Neural progenitor cell (in vitro differentiated cells): ENCODE results near the gene CST9. TPM values are rescaled to one million over a fixed set of nuclear protein-coding genes. Genes with fewer than 3 reads are reported as not detected.

Source experiments
- DNase-seq: peaks from one replicate; pipeline ENCODE4 v3.0.0-alpha.2; 2016; ENCODE audit warnings: low spot score
- H2AFZ ChIP-seq: fragments of 200-600 bp; sonication (generic); replicated peaks from 2 replicates; pipeline ENCODE4 v1.6.1; 2016; ENCODE audit warnings: antibody characterized with exemption
- H3F3A ChIP-seq: fragments of 200-600 bp; sonication (generic); 2 replicates; pipeline ENCODE4 v1.6.1; 2016; ENCODE audit warnings: antibody characterized with exemption, low read depth
- H3K27ac ChIP-seq: fragments of 200-600 bp; sonication (generic); 2 replicates; pipeline ENCODE4 v1.5.1; 2016; ENCODE audit warnings: mild to moderate bottlenecking
- H3K27me3 ChIP-seq: fragments of 200-600 bp; sonication (generic); 2 replicates; pipeline ENCODE4 v1.6.1; 2016; ENCODE audit warnings: mild to moderate bottlenecking, moderate library complexity
- H3K36me3 ChIP-seq: fragments of 200-600 bp; sonication (generic); 2 replicates; pipeline ENCODE4 v1.5.1; 2016
- H3K4me1 ChIP-seq: fragments of 200-600 bp; sonication (generic); 2 replicates; pipeline ENCODE4 v1.6.1; 2016; ENCODE audit warnings: mixed run types
- H3K4me2 ChIP-seq: fragments of 200-600 bp; sonication (generic); 2 replicates; pipeline ENCODE4 v1.6.1; 2016
- H3K4me3 ChIP-seq: fragments of 200-600 bp; sonication (generic); 2 replicates; pipeline ENCODE4 v1.5.1; 2016
- H3K79me2 ChIP-seq: fragments of 200-600 bp; sonication (generic); 2 replicates; pipeline ENCODE4 v1.6.1; 2016; ENCODE audit warnings: low read depth
- H3K9ac ChIP-seq: fragments of 200-600 bp; sonication (generic); 2 replicates; pipeline ENCODE4 v1.6.1; 2016
- H3K9me3 ChIP-seq: fragments of 200-600 bp; sonication (generic); 2 replicates; pipeline ENCODE4 v1.5.1; 2016; ENCODE audit warnings: low read depth
- H4K20me1 ChIP-seq: fragments of 200-600 bp; sonication (generic); 2 replicates; pipeline ENCODE4 v1.6.1; 2016; ENCODE audit warnings: low read depth
- H3K27ac Mint-ChIP-seq: 3 replicates; pipeline ENCODE4 v1.8.0; 2021; ENCODE audit warnings: mixed read lengths
- H3K27me3 Mint-ChIP-seq: 2 replicates; pipeline ENCODE4 v1.8.0; 2022; ENCODE audit warnings: low read depth, mild to moderate bottlenecking, inconsistent platforms, moderate library complexity, mixed read lengths; ENCODE audit not compliant: insufficient read depth
- H3K36me3 Mint-ChIP-seq: 3 replicates; pipeline ENCODE4 v1.8.0; 2021; ENCODE audit warnings: mixed read lengths
- H3K4me1 Mint-ChIP-seq: 3 replicates; pipeline ENCODE4 v1.8.0; 2021; ENCODE audit warnings: mixed read lengths
- H3K4me3 Mint-ChIP-seq: 3 replicates; pipeline ENCODE4 v1.8.0; 2021; ENCODE audit warnings: mild to moderate bottlenecking, moderate library complexity, mixed read lengths
- H3K9me3 Mint-ChIP-seq: 3 replicates; pipeline ENCODE4 v1.8.0; 2020; ENCODE audit warnings: mixed read lengths
- EZH2 ChIP-seq: fragments of 200-600 bp; sonication (generic); IDR thresholded peaks from 2 replicates; pipeline ENCODE4 v1.6.1; 2017; ENCODE audit warnings: antibody characterized with exemption, mild to moderate bottlenecking, moderate library complexity
- EZH2phosphoT487 ChIP-seq: fragments of 200-600 bp; sonication (generic); IDR thresholded peaks from 2 replicates; pipeline ENCODE4 v1.6.1; 2017; ENCODE audit warnings: antibody characterized with exemption
- total RNA-seq: library from RNA; depleted of rRNA; stranded (reverse); fragments of >200 nt; gene quantifications from 2 replicates; pipeline ENCODE4 v1.2.3, GENCODE V29; 2015; ENCODE audit warnings: low replicate concordance
- TF ChIP-seq, protein P1 (sequence below): fragments of 200-600 bp; sonication (generic); IDR thresholded peaks from 2 replicates; pipeline ENCODE4 v1.5.1; 2017; ENCODE audit warnings: antibody characterized with exemption, mild to moderate bottlenecking

CST9 gene
- total RNA-seq, 1 donor from 2014 or later = not detected

DNA sequence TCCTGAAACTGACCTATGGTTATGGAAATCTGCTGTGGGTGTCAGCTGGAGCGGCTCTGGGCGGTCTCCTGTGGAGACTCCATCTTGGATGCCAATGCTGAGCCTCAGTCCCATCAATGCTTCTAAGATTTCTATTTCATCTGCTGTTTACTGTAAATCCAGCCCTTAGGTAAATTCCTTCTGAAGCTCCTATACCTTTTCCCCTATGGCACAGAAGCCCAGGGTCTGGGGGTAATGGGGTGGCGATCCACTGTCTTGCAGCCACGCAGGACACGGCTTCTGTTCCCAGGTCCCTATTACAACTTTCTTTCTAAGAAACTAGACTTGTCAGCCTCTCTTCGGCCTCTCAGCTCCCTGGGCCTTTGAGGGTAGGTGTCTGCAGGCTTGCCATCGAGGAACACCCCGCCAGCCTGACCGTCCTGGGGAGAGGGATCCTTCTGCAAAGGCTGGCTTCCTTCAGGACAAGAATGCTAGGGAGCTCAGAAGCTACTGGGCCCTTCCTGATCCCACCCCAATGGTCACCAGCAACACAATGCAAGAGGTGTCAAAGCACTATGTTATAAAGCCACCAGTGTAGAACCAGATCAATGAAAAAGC lies 25.6 kb upstream of the CST9 start:
- H3K27me3 Mint-ChIP-seq = no peaks in the 10 kb centered on the region
- peaks cover 11% of the 10 kb centered on the region for H3K4me1 Mint-ChIP-seq
- H3K27ac ChIP-seq = no peak overlapping the region
- no peak overlapping the region for H2AFZ ChIP-seq
- no peaks in the 10 kb centered on the region for H3K36me3 ChIP-seq
- H3K9me3 ChIP-seq = no peaks in the 10 kb centered on the region
- H3K79me2 ChIP-seq = no peaks in the 10 kb centered on the region
- TF ChIP-seq, protein P1, sequence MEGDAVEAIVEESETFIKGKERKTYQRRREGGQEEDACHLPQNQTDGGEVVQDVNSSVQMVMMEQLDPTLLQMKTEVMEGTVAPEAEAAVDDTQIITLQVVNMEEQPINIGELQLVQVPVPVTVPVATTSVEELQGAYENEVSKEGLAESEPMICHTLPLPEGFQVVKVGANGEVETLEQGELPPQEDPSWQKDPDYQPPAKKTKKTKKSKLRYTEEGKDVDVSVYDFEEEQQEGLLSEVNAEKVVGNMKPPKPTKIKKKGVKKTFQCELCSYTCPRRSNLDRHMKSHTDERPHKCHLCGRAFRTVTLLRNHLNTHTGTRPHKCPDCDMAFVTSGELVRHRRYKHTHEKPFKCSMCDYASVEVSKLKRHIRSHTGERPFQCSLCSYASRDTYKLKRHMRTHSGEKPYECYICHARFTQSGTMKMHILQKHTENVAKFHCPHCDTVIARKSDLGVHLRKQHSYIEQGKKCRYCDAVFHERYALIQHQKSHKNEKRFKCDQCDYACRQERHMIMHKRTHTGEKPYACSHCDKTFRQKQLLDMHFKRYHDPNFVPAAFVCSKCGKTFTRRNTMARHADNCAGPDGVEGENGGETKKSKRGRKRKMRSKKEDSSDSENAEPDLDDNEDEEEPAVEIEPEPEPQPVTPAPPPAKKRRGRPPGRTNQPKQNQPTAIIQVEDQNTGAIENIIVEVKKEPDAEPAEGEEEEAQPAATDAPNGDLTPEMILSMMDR = no peak
- TF ChIP-seq EZH2phosphoT487 = no peak
- no peak for TF ChIP-seq EZH2
- H3K4me2 ChIP-seq = no peak overlapping the region
- DNase-seq = no peak
- H3K27ac Mint-ChIP-seq = no peak overlapping the region
- H4K20me1 ChIP-seq = peaks cover 3% of the 10 kb centered on the region
- peaks cover 5% of the 10 kb centered on the region for H3K27me3 ChIP-seq
- no peaks in the 10 kb centered on the region for H3F3A ChIP-seq
- H3K4me3 Mint-ChIP-seq = no peak overlapping the region
- H3K36me3 Mint-ChIP-seq = peaks cover 12% of the 10 kb centered on the region
- no peak overlapping the region for H3K4me3 ChIP-seq
- no peaks in the 10 kb centered on the region for H3K4me1 ChIP-seq
- H3K9me3 Mint-ChIP-seq = peaks cover 7% of the 10 kb centered on the region
- H3K9ac ChIP-seq = no peak overlapping the region

DNA sequence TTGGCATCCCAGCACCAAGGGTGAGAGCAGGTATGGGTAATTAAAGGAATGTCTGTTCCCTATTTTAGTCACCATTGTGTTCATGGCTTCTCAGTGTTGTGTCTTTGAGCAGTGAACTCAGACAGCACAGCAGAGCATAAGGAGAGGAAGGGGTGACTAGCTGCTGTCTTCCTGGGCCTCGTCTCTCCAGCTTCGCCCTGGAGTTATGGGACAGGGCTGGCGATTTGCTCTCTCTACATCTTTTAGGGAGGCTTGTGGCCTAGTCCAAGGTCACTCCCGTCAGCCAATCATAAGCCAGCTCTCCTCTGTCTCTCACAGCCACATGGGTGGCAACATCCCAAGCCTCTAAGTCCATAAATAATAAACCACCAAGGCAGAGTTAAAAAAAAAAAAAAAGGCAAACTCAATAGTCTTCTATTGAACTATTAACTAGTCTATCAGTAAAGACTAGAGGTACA lies 24.7 kb upstream of the CST9 start:
- H3K4me2 ChIP-seq = no peak overlapping the region
- H3K9me3 ChIP-seq = no peaks in the 10 kb centered on the region
- no peaks in the 10 kb centered on the region for H3K4me1 ChIP-seq
- TF ChIP-seq EZH2 (no peak), EZH2phosphoT487 (no peak)
- TF ChIP-seq, protein P1 = no peak
- peaks cover 7% of the 10 kb centered on the region for H3K4me1 Mint-ChIP-seq
- H3K27ac ChIP-seq = no peak overlapping the region
- peaks cover 12% of the 10 kb centered on the region for H3K36me3 Mint-ChIP-seq
- H3K4me3 ChIP-seq = no peak overlapping the region
- no peak for DNase-seq
- H3K27ac Mint-ChIP-seq = no peak overlapping the region
- no peaks in the 10 kb centered on the region for H3K27me3 ChIP-seq
- no peak overlapping the region for H2AFZ ChIP-seq
- H3K79me2 ChIP-seq = no peaks in the 10 kb centered on the region
- no peaks in the 10 kb centered on the region for H3K36me3 ChIP-seq
- H3K9me3 Mint-ChIP-seq = peaks cover 8% of the 10 kb centered on the region
- no peaks in the 10 kb centered on the region for H3K27me3 Mint-ChIP-seq
- H4K20me1 ChIP-seq = no peaks in the 10 kb centered on the region
- H3K4me3 Mint-ChIP-seq = no peak overlapping the region
- H3K9ac ChIP-seq = no peak overlapping the region
- H3F3A ChIP-seq = no peaks in the 10 kb centered on the region

DNA sequence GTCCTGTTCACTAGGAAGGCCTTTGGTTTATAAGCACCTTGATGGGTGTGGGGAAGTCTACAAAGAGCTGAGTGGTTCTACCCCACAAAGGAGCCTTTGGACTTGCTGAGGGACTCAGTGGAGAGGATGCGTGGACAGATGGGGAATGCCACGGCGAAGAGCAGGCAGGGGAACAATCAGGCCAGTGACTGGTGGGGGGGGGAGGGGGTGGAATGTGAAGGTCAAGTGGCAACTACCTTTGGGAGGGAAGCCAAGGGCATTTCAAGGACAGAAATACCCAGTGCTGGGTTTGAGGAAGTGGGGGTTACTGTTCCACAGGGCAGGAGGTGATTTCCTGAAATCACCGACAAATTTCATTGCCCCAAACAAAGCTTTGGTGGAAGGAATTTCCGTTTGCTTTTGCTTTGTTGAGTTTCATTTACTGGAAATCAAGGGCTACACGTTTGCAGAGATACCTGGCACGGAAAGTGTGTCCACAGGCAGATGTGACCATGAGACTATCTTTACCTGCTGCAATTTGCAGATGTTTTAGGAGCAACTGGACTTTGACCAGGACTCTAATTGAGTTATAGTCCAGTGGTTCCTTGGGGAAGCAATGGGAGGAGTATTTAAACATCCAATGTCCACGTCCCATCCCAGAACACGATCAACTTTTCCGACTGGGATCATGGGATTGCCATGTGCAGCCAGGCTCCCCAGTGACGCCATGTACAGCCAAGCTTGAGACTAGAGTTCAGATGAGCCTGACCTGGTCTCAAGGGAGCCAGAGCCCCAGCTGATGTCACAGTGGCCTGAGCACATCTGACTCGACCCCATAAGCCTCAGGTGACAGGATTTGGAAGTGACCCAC lies 24.1 kb upstream of the CST9 start:
- H2AFZ ChIP-seq = no peak overlapping the region
- H3K4me2 ChIP-seq = no peak overlapping the region
- H3K9me3 Mint-ChIP-seq = peaks cover 8% of the 10 kb centered on the region
- no peak overlapping the region for H3K9ac ChIP-seq
- H3K4me3 Mint-ChIP-seq = no peak overlapping the region
- H3K36me3 ChIP-seq = no peaks in the 10 kb centered on the region
- TF ChIP-seq EZH2 = no peak
- no peak for TF ChIP-seq EZH2phosphoT487
- TF ChIP-seq, protein P1 = no peak
- no peaks in the 10 kb centered on the region for H3K27me3 Mint-ChIP-seq
- H3K79me2 ChIP-seq = no peaks in the 10 kb centered on the region
- H4K20me1 ChIP-seq = no peaks in the 10 kb centered on the region
- no peaks in the 10 kb centered on the region for H3K9me3 ChIP-seq
- no peak overlapping the region for H3K4me3 ChIP-seq
- peaks cover 7% of the 10 kb centered on the region for H3K4me1 Mint-ChIP-seq
- no peaks in the 10 kb centered on the region for H3K4me1 ChIP-seq
- DNase-seq = no peak
- H3F3A ChIP-seq = no peaks in the 10 kb centered on the region
- no peaks in the 10 kb centered on the region for H3K27me3 ChIP-seq
- peaks cover 12% of the 10 kb centered on the region for H3K36me3 Mint-ChIP-seq
- H3K27ac ChIP-seq = no peak overlapping the region
- H3K27ac Mint-ChIP-seq = no peak overlapping the region
